GM12891 (cell line): Measurements from ENCODE around the gene GNPTG.

Source experiments
- POLR2A ChIP-seq: IDR thresholded peaks from 2 replicates; pipeline ENCODE4 v1.6.1; 2011; ENCODE audit warnings: low read depth, low read length, control low read depth
- POLR2AphosphoS5 ChIP-seq: IDR thresholded peaks from 2 replicates; pipeline ENCODE4 v1.6.1; 2011; ENCODE audit warnings: low read depth, low read length, control low read depth
- POU2F2 ChIP-seq: IDR thresholded peaks from 2 replicates; pipeline ENCODE4 v1.6.1; 2011; ENCODE audit warnings: low read depth, mild to moderate bottlenecking, control low read depth, low read length, moderate library complexity
- TAF1 ChIP-seq: IDR thresholded peaks from 2 replicates; pipeline ENCODE4 v1.6.1; 2011; ENCODE audit warnings: low read depth, low read length, control low read depth

- TF ChIP-seq POLR2A = no peak
- TF ChIP-seq POLR2AphosphoS5 = no peak
- TF ChIP-seq POU2F2 = no peak
- no peak for TF ChIP-seq TAF1
Observed at GRCh38 chr16:1335211-1335971, 16.3 kb upstream of the GNPTG start.
